Osteoblast (primary cell): ENCODE results near the gene TPH2. TPM values are rescaled to one million over a fixed set of nuclear protein-coding genes. Genes with fewer than 3 reads are reported as not detected.

Source experiments
- DNase-seq: peaks from one replicate; pipeline ENCODE4 v3.0.0; 2011; ENCODE audit warnings: low spot score, mixed read lengths; ENCODE audit not compliant: insufficient read length; ENCODE audit errors: missing footprints
- H2AFZ ChIP-seq: 2 replicates; pipeline ENCODE4 v1.6.0; 2011; ENCODE audit warnings: mild to moderate bottlenecking, low read length
- H3K27ac ChIP-seq: 2 replicates; pipeline ENCODE4 v1.5.1; 2011; ENCODE audit warnings: mild to moderate bottlenecking, low read depth, low read length, moderate library complexity
- H3K27me3 ChIP-seq: 2 replicates; pipeline ENCODE4 v1.6.0; 2012; ENCODE audit warnings: mild to moderate bottlenecking, control low read depth, inconsistent platforms, low read length, moderate library complexity; ENCODE audit not compliant: insufficient read depth
- H3K36me3 ChIP-seq: 2 replicates; pipeline ENCODE4 v1.5.1; 2011; ENCODE audit warnings: mild to moderate bottlenecking, low read length, control low read depth, moderate library complexity; ENCODE audit not compliant: insufficient read depth
- H3K4me1 ChIP-seq: 2 replicates; pipeline ENCODE4 v1.5.1; 2011; ENCODE audit warnings: mild to moderate bottlenecking, low read length, control low read depth, moderate library complexity; ENCODE audit not compliant: insufficient read depth
- H3K4me2 ChIP-seq: 2 replicates; pipeline ENCODE4 v1.6.0; 2011; ENCODE audit warnings: mild to moderate bottlenecking, low read length; ENCODE audit not compliant: insufficient read depth
- H3K4me3 ChIP-seq: fragments of 200-600 bp; sonication (generic); 3 replicates; pipeline ENCODE4 v1.5.1; 2012; ENCODE audit warnings: mild to moderate bottlenecking, low read length, inconsistent platforms; ENCODE audit not compliant: insufficient read depth
- H3K79me2 ChIP-seq: 2 replicates; pipeline ENCODE4 v1.6.0; 2012; ENCODE audit warnings: mild to moderate bottlenecking, low read length, control low read depth, inconsistent platforms; ENCODE audit not compliant: insufficient read depth
- H3K9me3 ChIP-seq: 2 replicates; pipeline ENCODE4 v1.5.1; 2011; ENCODE audit warnings: low read depth, low read length, control low read depth
- H4K20me1 ChIP-seq: 2 replicates; pipeline ENCODE4 v1.6.0; 2012; ENCODE audit warnings: mild to moderate bottlenecking, low read length, control low read depth; ENCODE audit not compliant: insufficient read depth
- total RNA-seq: library from RNA; depleted of rRNA; stranded (reverse); fragments of >200 nt; gene quantifications from 2 replicates; pipeline ENCODE4 v1.2.3, GENCODE V29; 2012
- TF ChIP-seq, protein P1 (sequence below): IDR thresholded peaks from 2 replicates; pipeline ENCODE4 v1.5.1; 2011; ENCODE audit warnings: mild to moderate bottlenecking, low read depth, low read length, moderate library complexity; ENCODE audit errors: extremely low read depth

Gene TPH2
- total RNA-seq, 1 donor = under 0.01 TPM

DNA sequence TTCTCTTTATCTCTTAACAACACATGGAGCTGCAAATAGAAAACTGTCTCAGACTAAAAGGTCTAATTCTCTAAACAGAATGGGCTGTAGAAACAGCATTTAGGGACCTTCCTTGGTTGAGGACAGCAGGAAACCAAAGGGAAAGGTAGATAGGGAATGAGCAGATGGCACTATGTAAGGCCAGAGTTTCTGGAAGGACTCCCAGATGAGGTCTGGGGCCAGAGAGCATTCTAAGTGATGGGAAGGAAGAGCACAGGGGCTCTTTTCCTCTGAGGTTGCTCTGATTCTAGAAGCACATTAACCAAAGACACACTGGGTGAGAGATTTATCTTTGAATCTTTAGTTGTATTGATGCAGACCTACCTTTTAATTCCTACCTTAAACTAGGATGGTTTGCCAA, 79.4 kb downstream of the TPH2 start:
- Histone ChIP-seq H3K36me3 (no peaks in the 10 kb centered on the region), H3K9me3 (no peaks in the 10 kb centered on the region), H3K4me1 (no peaks in the 10 kb centered on the region), H3K4me2 (no peak overlapping the region), H3K4me3 (no peak overlapping the region), H2AFZ (no peak overlapping the region), H4K20me1 (no peaks in the 10 kb centered on the region), H3K79me2 (no peaks in the 10 kb centered on the region), H3K27me3 (no peaks in the 10 kb centered on the region), H3K27ac (no peak overlapping the region)
- DNase-seq = no peak
- TF ChIP-seq, protein P1, sequence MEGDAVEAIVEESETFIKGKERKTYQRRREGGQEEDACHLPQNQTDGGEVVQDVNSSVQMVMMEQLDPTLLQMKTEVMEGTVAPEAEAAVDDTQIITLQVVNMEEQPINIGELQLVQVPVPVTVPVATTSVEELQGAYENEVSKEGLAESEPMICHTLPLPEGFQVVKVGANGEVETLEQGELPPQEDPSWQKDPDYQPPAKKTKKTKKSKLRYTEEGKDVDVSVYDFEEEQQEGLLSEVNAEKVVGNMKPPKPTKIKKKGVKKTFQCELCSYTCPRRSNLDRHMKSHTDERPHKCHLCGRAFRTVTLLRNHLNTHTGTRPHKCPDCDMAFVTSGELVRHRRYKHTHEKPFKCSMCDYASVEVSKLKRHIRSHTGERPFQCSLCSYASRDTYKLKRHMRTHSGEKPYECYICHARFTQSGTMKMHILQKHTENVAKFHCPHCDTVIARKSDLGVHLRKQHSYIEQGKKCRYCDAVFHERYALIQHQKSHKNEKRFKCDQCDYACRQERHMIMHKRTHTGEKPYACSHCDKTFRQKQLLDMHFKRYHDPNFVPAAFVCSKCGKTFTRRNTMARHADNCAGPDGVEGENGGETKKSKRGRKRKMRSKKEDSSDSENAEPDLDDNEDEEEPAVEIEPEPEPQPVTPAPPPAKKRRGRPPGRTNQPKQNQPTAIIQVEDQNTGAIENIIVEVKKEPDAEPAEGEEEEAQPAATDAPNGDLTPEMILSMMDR = no peak

DNA sequence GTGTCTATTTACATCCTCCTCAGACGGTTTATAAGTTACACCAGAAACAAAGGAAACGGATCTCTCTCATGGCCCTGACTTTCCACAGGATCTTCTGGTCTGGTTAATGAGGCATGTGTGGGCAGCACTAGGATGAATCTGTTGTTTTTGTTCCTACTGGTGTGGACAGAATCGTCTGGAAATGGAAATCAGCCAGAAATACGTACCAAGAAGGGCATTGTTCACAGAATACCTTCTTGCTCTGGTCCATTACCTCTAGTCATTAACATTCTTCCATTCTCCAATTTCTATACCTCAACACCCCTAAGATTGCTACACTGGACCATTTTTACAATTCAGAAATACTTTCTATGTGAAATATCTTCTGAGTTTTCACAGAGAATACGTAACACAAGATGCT, 86.0 kb downstream of the TPH2 start:
- Histone ChIP-seq H3K27me3 (no peaks in the 10 kb centered on the region), H3K9me3 (no peaks in the 10 kb centered on the region), H3K36me3 (no peaks in the 10 kb centered on the region), H2AFZ (no peak overlapping the region), H3K4me2 (no peak overlapping the region), H3K27ac (no peak overlapping the region), H3K4me1 (no peaks in the 10 kb centered on the region), H4K20me1 (no peaks in the 10 kb centered on the region), H3K79me2 (no peaks in the 10 kb centered on the region), H3K4me3 (no peak overlapping the region)
- TF ChIP-seq, protein P1 = no peak
- DNase-seq = no peak

DNA sequence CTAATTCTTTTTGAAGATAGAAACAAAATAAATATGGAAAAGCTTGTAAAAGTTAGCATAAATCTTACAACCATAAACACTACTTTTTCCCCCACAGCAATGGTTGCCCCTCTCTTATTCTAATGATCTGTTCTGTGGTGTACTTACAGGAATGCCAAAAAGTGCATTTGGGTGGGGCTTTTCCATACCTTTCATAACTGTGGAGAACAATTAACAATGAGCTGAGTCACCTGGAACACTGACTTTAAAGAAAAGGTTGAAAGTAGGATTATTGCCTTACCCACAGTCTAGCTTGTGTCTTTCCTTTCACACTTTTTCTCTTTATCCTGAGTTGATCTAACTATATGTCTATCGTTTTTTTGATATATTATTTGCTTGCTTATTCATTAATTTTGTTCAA, 86.9 kb downstream of the TPH2 start:
- Histone ChIP-seq H3K27me3 (no peaks in the 10 kb centered on the region), H3K4me1 (no peaks in the 10 kb centered on the region), H3K4me2 (no peak overlapping the region), H3K79me2 (no peaks in the 10 kb centered on the region), H2AFZ (no peak overlapping the region), H3K9me3 (no peaks in the 10 kb centered on the region), H3K27ac (no peak overlapping the region), H3K4me3 (no peak overlapping the region), H4K20me1 (no peaks in the 10 kb centered on the region), H3K36me3 (no peaks in the 10 kb centered on the region)
- no peak for DNase-seq
- TF ChIP-seq, protein P1 = no peak

DNA sequence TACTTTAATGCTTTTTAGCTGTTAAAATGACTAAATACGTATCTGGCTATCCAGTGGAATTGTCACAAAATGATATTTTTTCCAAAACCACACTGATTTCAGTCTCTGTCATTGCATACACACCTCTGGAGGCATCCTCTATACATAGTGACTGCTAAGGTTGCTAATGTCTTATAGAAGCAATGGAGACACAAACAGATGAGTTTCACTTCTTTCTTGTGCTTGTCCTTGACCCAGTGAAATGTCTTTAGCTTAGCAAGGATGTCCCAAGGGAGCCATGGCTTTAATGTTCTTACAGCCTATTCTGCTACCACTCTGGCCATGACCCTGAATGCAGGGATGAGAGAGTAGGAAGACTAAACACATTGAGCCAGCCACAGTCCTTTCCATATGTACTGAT, 90.3 kb downstream of the TPH2 start:
- H3K4me1 ChIP-seq = no peaks in the 10 kb centered on the region
- H3K27ac ChIP-seq = no peak overlapping the region
- no peak overlapping the region for H2AFZ ChIP-seq
- TF ChIP-seq, protein P1 = no peak
- H3K4me3 ChIP-seq = no peak overlapping the region
- no peaks in the 10 kb centered on the region for H4K20me1 ChIP-seq
- no peaks in the 10 kb centered on the region for H3K27me3 ChIP-seq
- no peak for DNase-seq
- H3K79me2 ChIP-seq = no peaks in the 10 kb centered on the region
- H3K36me3 ChIP-seq = no peaks in the 10 kb centered on the region
- H3K9me3 ChIP-seq = no peaks in the 10 kb centered on the region
- H3K4me2 ChIP-seq = no peak overlapping the region
